VCaP (cell line): ENCODE results near the gene ANKRD50.

Source experiments
- H3K27ac ChIP-seq: fragments of 450-650 bp; 2 replicates; pipeline ENCODE4 v1.5.1; 2017
- CTCF ChIP-seq: fragments of 450-650 bp; conservative IDR thresholded peaks from 2 replicates; pipeline ENCODE4 v1.5.1; 2017; ENCODE audit warnings: mild to moderate bottlenecking, moderate library complexity

Gene ANKRD50

GRCh38 chr4:124722071-124722470 is 9.5 kb upstream of the ANKRD50 start:
- no peak overlapping the region for H3K27ac ChIP-seq
- TF ChIP-seq CTCF = no peak

- no peak overlapping the region for H3K27ac ChIP-seq
- TF ChIP-seq CTCF = no peak
These were observed 4.6 kb upstream of the ANKRD50 start for GRCh38 chr4:124717101-124717500.

GRCh38 chr4:124713185-124713592 is 657 bp upstream of the ANKRD50 start:
- peak overlapping the region; percentile 91 for H3K27ac ChIP-seq
- peak; percentile 38 for TF ChIP-seq CTCF

- H3K27ac ChIP-seq = peak overlapping the region; percentile 91
- peak; percentile 56 for TF ChIP-seq CTCF
These were observed 811 bp downstream of the ANKRD50 start for GRCh38 chr4:124711471-124712371.

GRCh38 chr4:124710911-124711310 is 1.6 kb downstream of the ANKRD50 start:
- no peak for TF ChIP-seq CTCF
- peak overlapping the region; percentile 91 for H3K27ac ChIP-seq

GRCh38 chr4:124710015-124710741 is 2.4 kb downstream of the ANKRD50 start:
- TF ChIP-seq CTCF = no peak
- peak overlapping the region; percentile 91; the same call in 1 of the 2 replicates for H3K27ac ChIP-seq

GRCh38 chr4:124708517-124709300 is 3.8 kb downstream of the ANKRD50 start:
- TF ChIP-seq CTCF = no peak
- H3K27ac ChIP-seq = no peak overlapping the region
